Endodermal cell (in vitro differentiated cells): Measurements from ENCODE around the gene PLD5. TPM values are rescaled to one million over a fixed set of nuclear protein-coding genes. Genes with fewer than 3 reads are reported as not detected.

Experiments
- DNase-seq: peaks from one replicate; pipeline ENCODE4 v3.0.0-alpha.2; 2017
- H3K27ac ChIP-seq: 2 replicates; pipeline ENCODE4 v1.5.1; 2013; ENCODE audit warnings: mild to moderate bottlenecking, low read depth, low read length, moderate library complexity
- H3K27me3 ChIP-seq: 2 replicates; pipeline ENCODE4 v1.6.1; 2013; ENCODE audit warnings: mild to moderate bottlenecking, low read length, moderate library complexity; ENCODE audit not compliant: insufficient read depth, control insufficient read depth, poor library complexity, severe bottlenecking
- H3K36me3 ChIP-seq: 2 replicates; pipeline ENCODE4 v1.7.0; 2013; ENCODE audit warnings: mild to moderate bottlenecking, low read length, moderate library complexity; ENCODE audit not compliant: control insufficient read depth, insufficient read depth
- H3K4me1 ChIP-seq: one replicate; pipeline ENCODE4 v1.7.0; 2013; ENCODE audit warnings: low read length; ENCODE audit not compliant: control insufficient read depth, insufficient read depth
- H3K4me3 ChIP-seq: 2 replicates; pipeline ENCODE4 v1.5.1; 2013; ENCODE audit warnings: mild to moderate bottlenecking, low read length, moderate library complexity
- H3K9ac ChIP-seq: 2 replicates; pipeline ENCODE4 v1.6.1; 2013; ENCODE audit warnings: mild to moderate bottlenecking, low read length, moderate library complexity; ENCODE audit not compliant: poor library complexity, severe bottlenecking; ENCODE audit errors: extremely low read depth
- H3K9me3 ChIP-seq: 2 replicates; pipeline ENCODE4 v1.6.1; 2013; ENCODE audit warnings: mild to moderate bottlenecking, low read length, moderate library complexity; ENCODE audit not compliant: control insufficient read depth
- H3K27ac Mint-ChIP-seq: 2 replicates; pipeline ENCODE4 v1.8.0; 2020; ENCODE audit warnings: mixed read lengths
- H3K27me3 Mint-ChIP-seq: 2 replicates; pipeline ENCODE4 v1.8.0; 2021; ENCODE audit warnings: mild to moderate bottlenecking, mixed read lengths; ENCODE audit not compliant: insufficient read depth
- H3K36me3 Mint-ChIP-seq: 2 replicates; pipeline ENCODE4 v1.8.0; 2020; ENCODE audit warnings: low read depth, mixed read lengths
- H3K4me1 Mint-ChIP-seq: 2 replicates; pipeline ENCODE4 v1.8.0; 2020; ENCODE audit warnings: mixed read lengths
- H3K4me3 Mint-ChIP-seq: 2 replicates; pipeline ENCODE4 v1.8.0; 2020; ENCODE audit warnings: mild to moderate bottlenecking, moderate library complexity, mixed read lengths
- H3K9me3 Mint-ChIP-seq: 2 replicates; pipeline ENCODE4 v1.8.0; 2020; ENCODE audit warnings: mild to moderate bottlenecking, mixed read lengths
- WGBS, 2 experiments: methylation state at CpG; one replicate each; pipeline versions ENCODE4 v1.1.5 to v1.1.7; 2013; ENCODE audit warnings: missing lambda C conversion rate in 2 of 2, mixed read lengths in 1 of 2; ENCODE audit not compliant: insufficient coverage in 1 of 2, insufficient read length in 1 of 2; 5-methylcytosine and 5-hydroxymethylcytosine counted together
- total RNA-seq, 2 donors: library from RNA; stranded (reverse); fragmentation: NEBNext Ultra II Directional in 1 of 2; extraction: Animal tissue kit (Norgen Biotek cat#: 25700) in 1 of 2; gene quantifications; 2 replicates in 1 of 2; 3 replicates in 1 of 2; pipeline ENCODE4 v1.2.1, GENCODE V29; 2021
- TF ChIP-seq, protein P1 (sequence below): fragments of 200-600 bp; sonication (generic); conservative IDR thresholded peaks from 2 replicates; pipeline ENCODE4 v1.5.0; 2021; ENCODE audit warnings: antibody characterized with exemption, mild to moderate bottlenecking

PLD5 gene
- total RNA-seq, 2 donors from 2014 or later, result 0.66 to 2.7 TPM

DNA sequence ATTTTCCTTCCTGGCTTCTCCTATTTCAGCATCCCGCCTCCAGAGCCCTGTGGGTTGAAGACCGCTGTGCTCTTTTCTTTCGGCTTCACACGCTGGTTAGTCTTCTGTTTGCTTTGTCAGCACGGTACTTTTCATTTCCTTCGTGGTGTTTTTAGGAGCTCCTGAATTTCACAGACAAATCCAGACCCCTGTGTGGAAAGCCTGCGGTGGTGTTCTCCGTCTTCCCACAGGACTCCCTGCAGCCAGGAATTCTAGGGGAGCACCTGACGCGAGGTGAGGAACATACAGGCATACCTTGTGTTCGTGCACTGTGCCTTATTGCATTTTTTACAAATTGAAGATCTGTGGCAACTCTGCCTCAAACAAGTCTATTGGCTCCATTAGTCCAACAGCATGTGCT, 315.4 kb downstream of the PLD5 start:
- Histone ChIP-seq H3K4me1 (peaks cover 32% of the 10 kb centered on the region), H3K4me3 (no peak overlapping the region), H3K27ac (peak overlapping the region; percentile 72), H3K27me3 (no peaks in the 10 kb centered on the region), H3K36me3 (no peaks in the 10 kb centered on the region), H3K9me3 (peaks cover 10% of the 10 kb centered on the region), H3K9ac (no peak overlapping the region)
- H3K9me3 Mint-ChIP-seq, result peaks cover 7% of the 10 kb centered on the region
- peak overlapping the region; percentile 30 for H3K4me3 Mint-ChIP-seq
- peaks cover 1% of the 10 kb centered on the region for H3K27me3 Mint-ChIP-seq
- H3K27ac Mint-ChIP-seq, result peak overlapping the region; percentile 44
- DNase-seq, result peak; percentile 59
- WGBS, 2 experiments, result 34 to 53% methylated on average over 11 of the region's 11 CpGs
- peaks cover 58% of the 10 kb centered on the region for H3K4me1 Mint-ChIP-seq
- TF ChIP-seq, protein P1, sequence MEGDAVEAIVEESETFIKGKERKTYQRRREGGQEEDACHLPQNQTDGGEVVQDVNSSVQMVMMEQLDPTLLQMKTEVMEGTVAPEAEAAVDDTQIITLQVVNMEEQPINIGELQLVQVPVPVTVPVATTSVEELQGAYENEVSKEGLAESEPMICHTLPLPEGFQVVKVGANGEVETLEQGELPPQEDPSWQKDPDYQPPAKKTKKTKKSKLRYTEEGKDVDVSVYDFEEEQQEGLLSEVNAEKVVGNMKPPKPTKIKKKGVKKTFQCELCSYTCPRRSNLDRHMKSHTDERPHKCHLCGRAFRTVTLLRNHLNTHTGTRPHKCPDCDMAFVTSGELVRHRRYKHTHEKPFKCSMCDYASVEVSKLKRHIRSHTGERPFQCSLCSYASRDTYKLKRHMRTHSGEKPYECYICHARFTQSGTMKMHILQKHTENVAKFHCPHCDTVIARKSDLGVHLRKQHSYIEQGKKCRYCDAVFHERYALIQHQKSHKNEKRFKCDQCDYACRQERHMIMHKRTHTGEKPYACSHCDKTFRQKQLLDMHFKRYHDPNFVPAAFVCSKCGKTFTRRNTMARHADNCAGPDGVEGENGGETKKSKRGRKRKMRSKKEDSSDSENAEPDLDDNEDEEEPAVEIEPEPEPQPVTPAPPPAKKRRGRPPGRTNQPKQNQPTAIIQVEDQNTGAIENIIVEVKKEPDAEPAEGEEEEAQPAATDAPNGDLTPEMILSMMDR, result no peak
- H3K36me3 Mint-ChIP-seq, result peaks cover 1% of the 10 kb centered on the region

DNA sequence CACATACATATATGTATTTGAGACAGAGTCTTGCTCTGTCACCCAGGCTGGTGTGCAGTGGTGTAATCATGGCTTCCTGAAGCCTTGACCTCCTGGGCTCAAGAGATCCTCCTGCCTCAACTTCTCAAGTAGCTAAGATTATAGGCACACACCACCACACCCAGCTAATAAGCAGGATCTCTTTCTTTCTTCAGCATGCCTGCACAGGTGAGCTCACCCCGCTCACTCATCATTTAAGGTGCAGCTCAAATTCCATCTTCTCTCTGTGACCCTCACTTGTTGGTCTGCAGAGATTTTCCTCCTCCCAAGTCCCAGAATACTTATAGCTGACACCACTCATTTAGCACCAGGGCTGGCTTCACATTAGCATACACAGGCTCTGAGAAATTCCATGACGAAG, 316.5 kb downstream of the PLD5 start:
- H3K27ac ChIP-seq, result no peak overlapping the region
- H3K9me3 ChIP-seq, result no peaks in the 10 kb centered on the region
- no peak for DNase-seq
- Mint-ChIP-seq H3K4me1 (peaks cover 49% of the 10 kb centered on the region), H3K4me3 (no peak overlapping the region), H3K36me3 (no peaks in the 10 kb centered on the region), H3K27me3 (peaks cover 1% of the 10 kb centered on the region), H3K9me3 (no peaks in the 10 kb centered on the region), H3K27ac (no peak overlapping the region)
- peaks cover 31% of the 10 kb centered on the region for H3K4me1 ChIP-seq
- no peak overlapping the region for H3K4me3 ChIP-seq
- TF ChIP-seq, protein P1, result no peak
- no peaks in the 10 kb centered on the region for H3K27me3 ChIP-seq
- no peaks in the 10 kb centered on the region for H3K36me3 ChIP-seq
- 50 to 62% methylated on average over 1 of the region's 2 CpGs for WGBS, 2 experiments
- H3K9ac ChIP-seq, result no peak overlapping the region

DNA sequence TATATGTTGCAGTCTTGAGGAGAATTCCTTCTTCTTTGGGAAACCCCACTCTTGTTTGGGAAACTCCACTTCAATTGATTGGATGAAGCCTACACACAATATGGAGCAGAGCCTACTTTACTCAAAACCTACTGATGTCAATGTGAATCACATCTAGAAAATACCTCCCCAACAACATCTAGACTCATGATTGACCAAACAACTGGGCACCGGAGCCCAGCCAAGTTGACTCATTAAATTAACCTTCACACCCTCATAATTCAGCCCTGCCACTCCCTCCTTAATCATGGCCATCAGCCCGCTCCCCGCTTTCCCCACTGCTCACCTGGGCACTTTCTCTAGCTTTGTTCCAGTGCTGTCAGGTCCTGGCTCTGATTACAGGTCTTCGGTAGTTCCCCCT, 317.5 kb downstream of the PLD5 start:
- no peaks in the 10 kb centered on the region for H3K9me3 Mint-ChIP-seq
- H3K9ac ChIP-seq, result no peak overlapping the region
- H3K27me3 ChIP-seq, result no peaks in the 10 kb centered on the region
- H3K4me3 ChIP-seq, result no peak overlapping the region
- H3K36me3 ChIP-seq, result no peaks in the 10 kb centered on the region
- H3K4me1 ChIP-seq, result peaks cover 24% of the 10 kb centered on the region
- H3K27me3 Mint-ChIP-seq, result peaks cover 1% of the 10 kb centered on the region
- no peak overlapping the region for H3K4me3 Mint-ChIP-seq
- WGBS, 2 experiments, result 93 to 95% methylated on average over 4 of the region's 4 CpGs
- TF ChIP-seq, protein P1, result no peak
- H3K27ac ChIP-seq, result no peak overlapping the region
- no peaks in the 10 kb centered on the region for H3K9me3 ChIP-seq
- H3K36me3 Mint-ChIP-seq, result no peaks in the 10 kb centered on the region
- DNase-seq, result no peak
- H3K27ac Mint-ChIP-seq, result no peak overlapping the region
- H3K4me1 Mint-ChIP-seq, result peaks cover 39% of the 10 kb centered on the region
